Activated gamma-delta T cell (primary cell): ENCODE data around the gene AP4E1.
"Not testable (repeated sequence)": the region's sequence is repeated elsewhere in the genome, so short reads cannot be mapped to it uniquely, and the experiment has no call there.

Source experiments
- DNase-seq: peaks from one replicate; lab custom pipeline; 2025; lab: John Stamatoyannopoulos, UW
- total RNA-seq, 2 donors: gene quantifications; one replicate each; lab custom pipeline; 2026; lab: John Stamatoyannopoulos, UW

Gene AP4E1
- 44.6 to 47.8 reads per million in 2 donors for total RNA-seq

DNA sequence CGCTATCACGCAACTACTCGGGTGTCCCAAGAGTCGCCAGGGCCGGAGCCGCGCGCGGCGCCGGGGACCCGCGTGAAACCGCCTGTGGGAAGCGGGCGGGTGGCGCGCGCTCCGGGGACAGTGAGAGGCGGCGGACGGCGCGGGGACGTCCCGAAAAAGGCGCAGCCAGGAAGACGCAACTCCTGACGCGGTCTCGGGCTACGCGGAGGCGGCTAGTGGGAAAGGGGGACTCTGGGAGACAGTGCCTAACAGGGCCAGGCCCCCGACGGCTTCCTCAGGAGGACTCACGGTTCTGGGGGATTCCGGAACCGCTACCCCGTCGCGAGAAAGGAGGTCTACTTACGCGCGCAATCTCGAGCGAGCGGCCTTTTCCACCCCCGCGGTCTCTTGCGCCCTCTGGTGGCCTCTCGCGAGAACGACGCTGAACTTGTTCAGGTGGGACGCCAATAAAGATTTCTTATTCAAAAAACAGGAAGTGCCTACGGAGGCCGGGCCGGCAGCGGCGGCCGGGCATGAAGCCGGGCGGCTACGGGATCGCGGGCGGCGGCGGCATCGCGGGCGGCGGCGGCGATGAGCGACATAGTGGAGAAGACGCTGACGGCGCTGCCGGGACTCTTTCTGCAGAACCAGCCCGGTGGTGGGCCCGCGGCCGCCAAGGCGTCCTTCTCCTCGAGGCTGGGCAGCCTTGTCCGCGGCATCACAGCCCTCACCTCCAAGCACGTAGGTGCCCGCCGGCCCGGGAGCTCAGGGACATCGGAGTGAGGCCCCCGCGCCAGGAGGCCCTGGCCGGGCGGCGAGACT is at the start of gene AP4E1:
Gene AP4E1, plus strand, starts transcription at position 475 of the 801 bp plus-strand sequence. Its CDS starts 96 bp downstream, at position 571.
- DNase-seq: peak; percentile 85

DNA sequence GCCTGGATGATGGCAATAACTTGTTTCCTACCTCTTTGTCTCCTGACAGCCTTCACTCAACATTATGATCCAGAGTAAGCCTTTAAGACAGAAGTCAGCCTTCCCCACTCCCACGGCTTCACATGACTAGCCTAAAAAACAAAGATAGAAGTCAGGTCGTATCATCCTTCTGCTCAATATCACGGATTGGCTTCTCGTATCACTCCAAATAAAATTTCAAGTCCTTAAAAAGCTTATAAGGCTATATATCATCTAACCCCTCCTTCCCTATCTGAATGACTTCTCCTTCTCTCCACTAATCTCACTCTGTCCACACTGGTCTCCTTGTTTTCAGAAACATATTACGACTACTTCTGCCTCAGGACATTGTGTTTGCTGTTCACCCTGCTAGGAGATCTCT is 47.7 kb upstream of the AP4E1 start:
- DNase-seq: no peak

- no peak for DNase-seq
Observed at GRCh38 chr15:50862553-50862952, 45.9 kb upstream of the AP4E1 start.

DNA sequence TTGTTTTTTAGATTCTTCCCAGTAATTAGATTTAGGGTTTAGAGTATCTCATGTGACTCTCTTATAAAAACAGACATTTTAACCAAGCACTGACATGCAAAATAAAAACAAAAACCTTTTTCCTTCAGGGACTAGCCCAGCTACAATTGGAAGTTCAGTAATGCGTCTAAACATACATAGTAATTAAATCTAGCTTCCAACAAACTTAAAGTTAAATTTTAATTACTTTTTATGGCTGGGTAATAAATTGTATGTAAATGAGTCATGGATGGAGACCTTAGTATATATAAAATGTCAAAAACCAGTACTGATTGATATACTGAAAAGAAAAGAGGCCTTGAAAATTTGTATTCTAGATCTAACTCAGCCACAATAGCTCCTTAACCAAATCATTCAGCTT is 43.6 kb upstream of the AP4E1 start:
- DNase-seq: no peak

GRCh38 chr15:50865515-50866353 is 42.7 kb upstream of the AP4E1 start:
- no peak for DNase-seq

DNA sequence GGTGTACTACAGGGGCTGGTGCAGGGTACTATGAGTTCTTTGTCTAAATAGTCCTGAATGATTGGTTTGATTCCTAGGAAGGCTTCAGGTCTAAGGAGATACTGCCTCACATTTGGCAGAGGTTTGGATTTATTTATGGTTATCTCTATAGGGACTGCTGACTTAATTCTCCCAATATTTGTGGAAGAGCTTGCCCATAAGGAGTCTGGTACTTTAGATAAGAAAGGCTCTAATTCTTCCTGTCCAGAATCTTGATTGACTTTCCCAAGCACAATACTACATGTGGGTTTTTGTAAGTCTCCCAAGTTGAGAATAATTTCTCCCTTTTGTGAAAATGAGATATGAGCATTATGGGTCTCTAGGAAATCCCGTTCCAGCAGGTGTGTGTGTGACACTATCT is 36.7 kb upstream of the AP4E1 start:
- DNase-seq: no peak

- DNase-seq: no peak
Observed at GRCh38 chr15:50872832-50873426, 35.6 kb upstream of the AP4E1 start.

DNA sequence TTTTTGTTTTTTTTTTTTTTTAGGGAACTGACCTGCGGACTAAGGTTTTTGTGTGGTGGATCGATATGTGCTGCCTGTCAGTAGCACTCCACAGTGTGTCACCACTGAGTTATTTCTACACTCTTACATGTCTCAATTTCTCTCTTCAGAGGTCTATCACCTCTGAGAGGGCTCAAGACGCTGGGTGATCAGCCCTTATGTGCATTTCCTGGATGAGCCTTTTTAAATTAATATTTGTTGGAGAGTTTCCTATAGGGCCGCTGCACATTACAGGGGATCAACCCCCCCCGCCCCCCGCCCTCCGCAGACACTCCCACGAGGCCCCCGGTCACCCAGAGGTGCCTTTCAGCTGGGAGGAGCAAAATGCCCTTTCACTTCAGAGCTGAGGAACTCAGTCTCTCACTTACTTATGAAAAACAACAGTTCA is 34.5 kb upstream of the AP4E1 start:
- no peak for DNase-seq

DNA sequence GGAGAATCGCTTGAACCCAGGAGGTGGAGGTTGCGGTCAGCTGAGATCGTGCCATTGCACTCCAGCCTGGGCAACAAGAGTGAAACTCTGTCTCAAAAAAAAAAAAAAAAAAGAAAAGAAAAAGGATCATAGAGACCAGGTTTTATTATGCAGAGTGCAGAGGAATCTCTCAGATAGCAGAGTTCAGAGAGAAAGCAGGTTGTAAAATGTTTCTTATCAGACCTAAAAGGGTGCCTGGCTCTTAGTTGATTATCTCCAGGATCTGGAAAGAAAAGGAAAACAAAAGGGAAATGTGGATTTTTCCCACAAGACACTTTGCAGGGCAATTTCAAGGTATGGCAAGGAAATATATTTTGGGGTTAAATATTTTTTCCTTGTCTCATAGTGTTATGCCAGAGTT is 33.2 kb upstream of the AP4E1 start:
- DNase-seq: not testable (repeated sequence)

DNA sequence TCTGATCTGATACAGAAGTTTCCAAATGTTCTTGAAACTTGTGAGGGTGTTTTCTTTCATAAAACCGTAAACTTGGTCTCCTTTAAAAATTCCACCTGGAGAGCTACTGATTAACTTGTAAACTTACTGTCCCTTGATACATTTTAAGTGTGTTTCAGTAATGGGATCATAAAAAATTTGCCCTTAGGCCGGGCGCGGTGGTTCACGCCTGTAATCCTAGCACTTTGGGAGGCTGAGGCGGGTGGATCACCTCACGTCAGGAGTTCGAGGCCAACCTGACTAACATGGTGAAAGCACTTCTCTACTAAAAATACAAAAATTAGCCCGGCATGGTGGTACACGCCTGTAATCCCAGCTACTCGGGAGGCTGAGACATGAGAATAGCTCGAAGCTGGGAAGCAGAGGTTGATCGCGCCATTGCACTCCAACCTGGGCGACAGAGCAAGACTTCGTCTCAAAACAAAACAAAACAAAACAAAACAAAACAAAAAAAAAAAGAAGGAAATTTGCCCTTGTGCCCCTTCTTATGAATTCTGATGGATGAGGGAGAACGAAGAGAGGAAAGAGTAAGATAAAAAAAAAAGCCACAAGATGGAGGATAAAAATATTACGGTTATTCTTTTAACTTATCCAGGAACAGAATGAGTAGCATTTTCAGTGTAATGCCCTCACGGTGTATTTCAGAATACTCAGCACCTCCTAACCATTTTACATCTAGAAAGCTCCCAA is 32.1 kb upstream of the AP4E1 start:
- no peak for DNase-seq

DNA sequence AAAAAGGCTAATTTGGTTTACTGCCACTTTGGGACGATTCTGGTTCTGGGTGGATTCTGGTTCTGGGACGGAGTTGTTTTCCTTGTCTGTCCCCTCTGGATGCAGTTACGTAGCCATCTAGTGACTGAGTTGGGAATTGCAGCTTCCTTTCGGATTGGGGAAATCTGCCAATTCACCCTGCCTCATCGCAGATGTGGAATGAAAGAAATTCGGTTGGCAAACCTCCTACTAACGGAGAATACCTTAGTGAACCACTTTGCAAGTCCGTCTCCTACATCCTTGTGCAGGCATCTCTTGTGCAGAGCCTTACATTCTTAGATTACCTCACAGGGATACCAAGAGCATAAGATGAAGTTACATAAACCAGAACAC is 31.5 kb upstream of the AP4E1 start:
- DNase-seq: no peak

- no peak for DNase-seq
Observed at GRCh38 chr15:50879016-50879617, 29.4 kb upstream of the AP4E1 start.

GRCh38 chr15:50880206-50880605 is 28.3 kb upstream of the AP4E1 start:
- no peak for DNase-seq

DNA sequence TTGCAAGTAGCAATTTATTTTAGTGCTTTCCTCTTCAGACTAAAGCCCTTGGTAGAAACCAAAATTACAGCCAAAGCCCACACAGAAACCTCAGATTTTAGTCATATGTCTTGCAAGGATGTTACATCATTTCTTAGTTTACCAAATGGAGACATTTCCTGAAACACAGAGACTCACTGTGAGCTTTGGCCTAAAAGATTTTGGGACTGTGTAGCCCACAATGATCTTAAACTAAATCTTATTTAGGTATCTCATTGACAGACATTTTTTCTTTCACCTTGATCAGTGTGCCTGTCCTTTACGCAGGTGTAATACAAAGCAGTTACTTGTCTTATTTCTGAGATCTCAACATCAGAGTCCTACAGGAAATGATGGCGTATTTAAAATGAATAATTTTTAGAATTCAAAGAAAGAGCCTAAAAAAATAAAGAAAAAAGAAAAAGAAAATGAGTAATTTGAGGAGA is 27.8 kb upstream of the AP4E1 start:
- DNase-seq: no peak

DNA sequence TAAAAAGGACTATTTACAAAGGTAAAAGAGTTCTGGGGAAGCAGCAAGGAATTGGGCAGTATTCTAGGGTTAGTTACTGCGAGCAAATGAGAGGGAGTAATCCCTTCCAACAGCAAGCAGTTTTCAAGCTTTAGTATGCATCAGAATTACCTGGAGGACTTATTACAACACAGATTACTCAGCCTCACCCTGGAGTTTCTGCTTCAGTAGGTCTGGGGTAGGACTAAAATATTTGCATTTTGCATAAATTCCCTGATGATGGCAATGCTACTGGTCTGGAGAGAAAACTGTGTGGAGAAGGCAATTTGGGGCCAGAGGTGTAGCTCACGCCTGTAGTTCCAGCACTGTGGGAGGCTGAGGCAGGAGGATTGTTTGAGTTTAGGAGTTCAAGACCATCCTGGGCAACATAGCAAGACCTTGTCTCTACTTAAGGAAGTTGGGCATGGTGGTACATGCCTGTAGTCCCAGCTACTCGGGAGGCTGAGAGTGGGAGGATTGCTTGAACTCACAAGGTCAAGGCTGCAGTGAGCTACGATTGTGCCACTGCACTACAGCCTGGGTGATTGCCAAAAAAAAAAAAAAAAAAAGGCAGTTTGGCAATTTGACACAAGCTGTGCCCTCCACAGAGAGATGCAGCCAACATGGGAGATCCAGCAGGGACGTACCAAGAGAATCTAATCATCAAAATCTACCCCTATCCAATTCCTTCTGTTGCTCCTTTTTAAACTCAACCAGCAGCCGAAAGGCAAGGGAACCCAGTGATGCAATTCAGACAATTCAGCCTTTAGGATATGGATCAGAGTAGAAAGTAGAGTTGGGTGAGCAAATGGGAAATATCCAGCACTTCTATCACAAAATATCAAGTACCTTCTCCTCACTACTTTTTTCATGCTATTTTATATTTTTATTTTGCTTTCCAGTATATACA is 27.1 kb upstream of the AP4E1 start:
- DNase-seq: no peak

DNA sequence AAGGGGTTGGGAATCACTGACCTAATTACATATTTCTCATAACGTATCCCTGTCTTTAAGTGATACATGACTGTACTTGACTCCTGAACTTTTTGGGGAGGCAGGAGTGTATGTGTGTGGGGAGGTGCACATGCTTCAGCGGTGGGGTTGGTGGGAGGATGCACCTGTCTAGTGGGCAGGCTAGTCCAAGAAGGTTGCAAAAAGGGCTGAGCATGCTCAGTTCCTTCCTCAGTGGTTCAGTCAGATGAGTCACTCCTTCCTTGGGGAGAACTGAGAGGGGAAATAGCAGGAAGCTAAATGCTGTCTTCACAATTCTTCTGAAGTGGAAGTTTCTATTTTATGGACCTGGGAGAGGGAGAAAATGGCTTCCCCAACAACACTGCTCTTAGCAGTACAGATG is 24.6 kb upstream of the AP4E1 start:
- DNase-seq: no peak

- no peak for DNase-seq
Observed at GRCh38 chr15:50884540-50884939, 23.9 kb upstream of the AP4E1 start.

DNA sequence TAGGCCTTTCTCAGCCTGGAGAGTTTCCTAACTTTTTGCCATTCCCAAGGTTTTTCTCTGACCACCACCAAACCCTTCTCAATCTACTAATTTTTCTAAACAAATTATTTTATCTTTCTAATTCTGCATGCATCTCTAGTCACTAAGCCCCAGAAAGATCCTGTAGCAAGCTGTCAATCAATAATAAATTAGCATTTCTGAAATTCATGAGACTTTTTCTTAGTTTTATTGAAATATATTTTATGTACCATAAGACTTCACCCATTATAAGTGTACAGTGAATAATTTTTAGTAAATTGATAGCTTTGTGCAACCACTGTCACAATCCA is 22.4 kb upstream of the AP4E1 start:
- no peak for DNase-seq

DNA sequence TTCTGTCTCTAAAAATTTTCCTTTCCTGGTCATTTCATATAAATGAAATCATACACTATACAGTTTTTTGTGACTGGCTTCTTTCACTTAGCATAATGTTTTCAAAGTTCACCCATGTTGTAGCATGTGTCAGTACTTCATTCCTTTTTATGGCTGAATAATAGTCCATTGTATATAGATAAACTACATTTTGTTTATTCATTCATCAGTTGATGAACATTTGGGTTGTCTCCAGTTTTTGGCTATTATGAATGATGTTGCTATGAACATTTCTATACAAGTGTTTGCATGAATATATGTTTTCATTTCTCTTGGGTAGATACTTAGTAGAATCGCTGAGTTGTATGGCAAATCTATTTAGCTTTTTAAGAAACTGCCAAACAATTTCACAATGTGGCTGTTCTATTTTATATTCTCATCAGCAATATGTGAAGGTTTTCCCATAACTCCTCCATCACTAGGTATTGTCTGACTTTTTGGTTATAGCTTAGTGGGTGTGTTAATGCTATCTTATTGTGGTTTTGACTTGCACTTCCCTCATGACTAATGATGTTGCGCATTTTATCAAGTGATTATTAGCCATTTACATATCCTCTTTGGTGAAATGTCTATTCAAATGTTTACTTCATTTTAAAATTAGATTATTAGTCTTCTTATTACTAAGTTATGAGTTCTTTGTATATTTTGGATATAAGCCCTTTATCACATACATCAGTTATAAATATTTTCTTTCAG is 21.7 kb upstream of the AP4E1 start:
- DNase-seq: no peak

DNA sequence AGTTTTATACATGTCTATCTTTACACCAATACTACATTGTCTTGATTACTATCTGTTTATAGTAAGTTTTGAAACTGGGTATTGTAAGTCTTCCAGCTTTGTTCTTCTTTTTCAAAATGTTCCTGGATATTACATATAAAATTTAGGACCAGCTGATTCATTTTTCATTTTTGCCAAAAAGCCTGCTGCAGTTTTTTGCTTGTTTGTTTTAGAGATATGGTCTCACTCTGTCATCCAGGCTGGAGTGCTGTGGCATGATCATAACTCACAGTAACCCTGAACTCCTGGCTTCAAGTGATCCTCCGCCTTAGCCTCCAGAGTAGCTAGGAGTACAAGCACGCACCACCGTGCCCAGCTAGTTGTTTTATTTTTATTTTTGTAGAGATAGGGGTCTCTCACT is 20.4 kb upstream of the AP4E1 start:
- DNase-seq: no peak
